HepG2 (cell line): ENCODE results near the gene EXPH5. TPM values are rescaled to one million over a fixed set of nuclear protein-coding genes. Genes with fewer than 3 reads are reported as not detected.

Experiments used
- ATAC-seq: fragments of 200-7000 bp; cut with Tn5 transposase; 3 replicates; pipeline ENCODE4 v1.9.1; 2020; ENCODE audit warnings: mild to moderate bottlenecking, moderate library complexity
- BruUV-seq: library from RNA; stranded (reverse); fragments of 400-500 nt; replicated peaks from 2 replicates; lab custom pipeline; 2021; lab: Mats Ljungman, UMichigan
- CTCF ChIA-PET: fragments of 300-600 bp; formaldehyde crosslinking; extraction: SDS; loops from one replicate; lab custom pipeline; 2021; ENCODE audit warnings: low total read pairs, inconsistent platforms, low intra/inter-chr PET ratio; lab: Yijun Ruan, JAX
- POLR2A ChIA-PET: fragments of 350-600 bp; sonication (Branson Sonifier 250); formaldehyde crosslinking; loops from one replicate; lab custom pipeline; 2020; ENCODE audit warnings: antibody characterized with exemption, inconsistent platforms; lab: Yijun Ruan, JAX
- DNase-seq: peaks from one replicate; pipeline ENCODE4 v3.0.0-alpha.2; 2015; ENCODE audit warnings: low spot score
- FAIRE-seq: peaks from 3 replicates; lab custom pipeline; 2011; peaks lifted over from hg19 to GRCh38; lab: Jason Lieb, UNC
- H2AFZ ChIP-seq: one replicate; pipeline ENCODE4 v1.6.1; 2011; ENCODE audit warnings: low read length, inconsistent platforms
- H3K27ac ChIP-seq: fragments of 300-600 bp; 3 replicates; pipeline ENCODE4 v1.8.0; 2011; ENCODE audit warnings: mixed run types, mild to moderate bottlenecking, mixed read lengths, low read length, inconsistent platforms; ENCODE audit not compliant: insufficient read depth; ENCODE audit errors: extremely low read length
- H3K27me3 ChIP-seq, 2 experiments: fragments of 200-600 bp in 1 of 2; 2 replicates in 1 of 2; 3 replicates in 1 of 2; pipeline versions ENCODE4 v1.6.0 to v1.8.0; 2011; ENCODE audit warnings: low read length in 2 of 2, mild to moderate bottlenecking in 2 of 2, moderate library complexity in 2 of 2, inconsistent platforms in 1 of 2; ENCODE audit not compliant: insufficient read depth in 2 of 2, control insufficient read depth in 1 of 2
- H3K36me3 ChIP-seq, 2 experiments: fragments of 200-600 bp in 1 of 2; replicated peaks in 1 of 2; 2 replicates in 1 of 2; 3 replicates in 1 of 2; pipeline versions ENCODE4 v1.5.1 to v1.8.0; 2011; ENCODE audit warnings: low read length in 2 of 2, inconsistent platforms in 1 of 2; ENCODE audit not compliant: insufficient read depth in 2 of 2, control insufficient read depth in 1 of 2
- H3K4me1 ChIP-seq: 2 replicates; pipeline ENCODE4 v1.5.1; 2012; ENCODE audit warnings: low read length, inconsistent platforms; ENCODE audit not compliant: insufficient read depth
- H3K4me2 ChIP-seq: 2 replicates; pipeline ENCODE4 v1.6.0; 2011; ENCODE audit warnings: low read depth, low read length, inconsistent platforms
- H3K4me3 ChIP-seq, 3 experiments: fragments of 200-600 bp in 1 of 3; sonication (generic), shearing (Covaris generic) in 1 of 3; replicated peaks in 1 of 3; 2 replicates each; pipeline ENCODE4 v1.5.1; 2011 to 2016; ENCODE audit warnings: low read length in 3 of 3, inconsistent platforms in 2 of 3, low read depth in 2 of 3, mild to moderate bottlenecking in 2 of 3, control low read depth in 1 of 3, mixed read lengths in 1 of 3; ENCODE audit not compliant: insufficient read depth in 1 of 3
- H3K79me2 ChIP-seq: one replicate; pipeline ENCODE4 v1.6.1; 2011; ENCODE audit warnings: low read length, inconsistent platforms; ENCODE audit not compliant: insufficient read depth
- H3K9ac ChIP-seq: 2 replicates; pipeline ENCODE4 v1.6.0; 2011; ENCODE audit warnings: mild to moderate bottlenecking, low read depth, low read length, inconsistent platforms; ENCODE audit not compliant: insufficient read depth
- H3K9me3 ChIP-seq: 2 replicates; pipeline ENCODE4 v1.5.1; 2012; ENCODE audit warnings: mild to moderate bottlenecking, low read length
- H4K20me1 ChIP-seq: 2 replicates; pipeline ENCODE4 v1.6.0; 2011; ENCODE audit warnings: inconsistent platforms, mild to moderate bottlenecking, low read length, moderate library complexity; ENCODE audit not compliant: insufficient read depth
- ATF4 ChIP-seq, 2 experiments: fragments of 450-650 bp in 1 of 2; sonication (generic) in 1 of 2; formaldehyde crosslinking; IDR thresholded peaks; 2 replicates each; pipeline versions ENCODE4 v1.5.0 to v1.8.0; 2020 to 2022; ENCODE audit warnings: mild to moderate bottlenecking in 1 of 2, missing genetic modification reagents in 1 of 2
- DMAP1 ChIP-seq: IDR thresholded peaks from 2 replicates; pipeline ENCODE4 v1.6.1; 2016
- GATAD2A ChIP-seq: IDR thresholded peaks from 2 replicates; pipeline ENCODE4 v1.6.1; 2016
- MAFF ChIP-seq: IDR thresholded peaks from 2 replicates; pipeline ENCODE4 v1.6.1; 2011; ENCODE audit warnings: low read depth, low read length, improper control_type of control experiment
- MNT ChIP-seq: fragments of 450-650 bp; IDR thresholded peaks from 2 replicates; pipeline ENCODE4 v1.6.1; 2016
- SIN3A ChIP-seq: IDR thresholded peaks from 2 replicates; pipeline ENCODE4 v1.6.1; 2011; ENCODE audit warnings: low read depth, mild to moderate bottlenecking, control low read depth, low read length, borderline replicate concordance
- SRSF1 ChIP-seq: fragments of 200-400 bp; formaldehyde crosslinking; optimal IDR thresholded peaks from 2 replicates; pipeline ENCODE3; 2017; ENCODE audit warnings: mild to moderate bottlenecking, low read depth, low read length, moderate library complexity
- SYNCRIP ChIP-seq: fragments of 200-400 bp; formaldehyde crosslinking; IDR thresholded peaks from 2 replicates; pipeline ENCODE4 v1.6.1; 2018; ENCODE audit warnings: mild to moderate bottlenecking, low read depth, low read length; ENCODE audit not compliant: insufficient read depth
- ZBTB40 ChIP-seq, 2 experiments: fragments of 450-650 bp in 1 of 2; sonication (generic) in 1 of 2; formaldehyde crosslinking in 1 of 2; IDR thresholded peaks; 2 replicates each; pipeline versions ENCODE4 v1.6.1 to v1.8.0; 2016 to 2022; ENCODE audit warnings: antibody characterized with exemption in 1 of 2, mild to moderate bottlenecking in 1 of 2, missing genetic modification reagents in 1 of 2
- ZBTB44 ChIP-seq: sonication (generic); formaldehyde crosslinking; IDR thresholded peaks from 2 replicates; pipeline ENCODE4 v1.4.0; 2020; ENCODE audit warnings: missing genetic modification reagents
- ZFP1 ChIP-seq: IDR thresholded peaks from 2 replicates; pipeline ENCODE4 v1.6.1; 2016
- ZNF331 ChIP-seq: sonication (generic); formaldehyde crosslinking; IDR thresholded peaks from 2 replicates; pipeline ENCODE4 v1.4.0; 2020; ENCODE audit warnings: missing genetic modification reagents
- ZNF333 ChIP-seq: sonication (generic); formaldehyde crosslinking; IDR thresholded peaks from 2 replicates; pipeline ENCODE4 v1.4.0; 2020; ENCODE audit warnings: mild to moderate bottlenecking, missing genetic modification reagents, borderline replicate concordance
- in situ Hi-C: cut with HindIII; loops from 2 replicates; pipeline ENCODE4 v1.10.0; 2017; ENCODE audit warnings: low pct_unique_long_range_greater_than_20kb; ENCODE audit not compliant: extremely low pct_ligation_motif_present
- intact Hi-C: fragments of 100-400 bp; cut with micrococcal nuclease; formaldehyde crosslinking; loops from one replicate; pipeline ENCODE4 v1.10.0; 2022; ENCODE audit not compliant: unreplicated experiment
- polyA plus RNA-seq, 8 experiments: library from polyadenylated mRNA; depleted of rRNA in 3 of 8; stranded (reverse) in 7 of 8; unstranded in 1 of 8; fragments of >200 nt; fragmentation: Illumina TruSeq in 4 of 8; extraction: Trizol in 4 of 8; gene quantifications; 2 replicates each; pipeline versions ENCODE4 v1.2.1 to v1.2.3, GENCODE V29; 2011 to 2016; ENCODE audit warnings: low read depth in 4 of 8, missing spikeins in 1 of 8, mixed read lengths in 1 of 8; ENCODE audit not compliant: insufficient read depth in 1 of 8
- total RNA-seq, 5 experiments: library from RNA; depleted of rRNA; stranded (reverse); fragments of >200 nt; fragmentation: Illumina TruSeq; extraction: Trizol; gene quantifications; 2 replicates each; pipeline ENCODE4 v1.2.3, GENCODE V29; 2016; ENCODE audit warnings: low read depth in 1 of 5

Gene EXPH5
- total and polyA plus RNA-seq, 2 of the 13 experiments (the other 11 are each of a cell fraction or from before 2014, with no cell fraction given) = under 0.01 to 0.02 TPM

GRCh38 chr11:108483163-108483562 is 110.4 kb downstream of the EXPH5 start:
- Histone ChIP-seq H2AFZ (no peak overlapping the region), H3K27ac (no peak overlapping the region), H4K20me1 (no peaks in the 10 kb centered on the region; the same call in 1 of the 2 replicates), H3K9me3 (no peaks in the 10 kb centered on the region), H3K79me2 (no peaks in the 10 kb centered on the region), H3K4me3 (no peak overlapping the region), H3K4me2 (no peak overlapping the region), H3K4me1 (no peaks in the 10 kb centered on the region), H3K9ac (no peak overlapping the region), H3K27me3 (no peaks in the 10 kb centered on the region), H3K36me3 (peaks cover 4 to 12% of the 10 kb centered on the region in 2 experiments; a peak in 4 of 5 replicates)
- DNase-seq (no peak), FAIRE-seq (no peak), ATAC-seq (no peak)
- CTCF ChIA-PET = no interaction called here
- in situ Hi-C loops (no loop called here), intact Hi-C loops (no loop called here)
- POLR2A ChIA-PET = no interaction called here
- BruUV-seq = no TSS peak
- TF ChIP-seq ZBTB44 (CRISPR knock-in tag) (no peak), SRSF1 (no peak), SYNCRIP (no peak), MNT (no peak), MAFF (no peak), ZNF333 (CRISPR knock-in tag) (no peak), GATAD2A (CRISPR knock-in tag) (no peak), DMAP1 (CRISPR knock-in tag) (no peak), ZNF331 (CRISPR knock-in tag) (no peak), SIN3A (no peak), ZFP1 (CRISPR knock-in tag) (no peak), ATF4 (CRISPR knock-in tag; IDR thresholded peaks at IDR 0.05) (no peak), ZBTB40 (IDR thresholded peaks at IDR 0.05) (no peak), ZBTB40 (CRISPR knock-in tag; IDR thresholded peaks at IDR 0.05) (no peak)
